DMS153 treated with DMSO at 0.1 percent for 48 hours (cell line): ENCODE measurements around the gene DNAJB14.
A peak's percentile ranks its signal among the peaks of the same experiment; 100 is the strongest.
"Not testable (repeated sequence)": the region's sequence is repeated elsewhere in the genome, so short reads cannot be mapped to it uniquely, and the experiment has no call there.

ENCODE experiments used
- DNase-seq: peaks from one replicate; lab custom pipeline; 2025; ENCODE audit not compliant: unreplicated experiment; lab: John Stamatoyannopoulos, UW

DNAJB14 gene

GRCh38 chr4:99946356-99947189 lies at the start of gene DNAJB14:
Gene DNAJB14, minus strand, starts transcription at chr4:99946618. Its CDS starts 47 bp downstream, at chr4:99946571.
- peak; percentile 25 for DNase-seq

- DNase-seq, result no peak
Measured at GRCh38 chr4:99991741-99992140, 45.3 kb upstream of the DNAJB14 start.

GRCh38 chr4:99987681-99988080 lies 41.3 kb upstream of the DNAJB14 start:
- no peak for DNase-seq

- DNase-seq, result no peak
Measured at GRCh38 chr4:99986792-99987191, 40.4 kb upstream of the DNAJB14 start.

- no peak for DNase-seq
Measured at GRCh38 chr4:99983289-99983943, 37.0 kb upstream of the DNAJB14 start.

GRCh38 chr4:99979872-99980271 lies 33.5 kb upstream of the DNAJB14 start:
- DNase-seq, result no peak

GRCh38 chr4:99971453-99972111 lies 25.2 kb upstream of the DNAJB14 start:
- DNase-seq, result no peak

- DNase-seq, result no peak
Measured at GRCh38 chr4:99968330-99968729, 21.9 kb upstream of the DNAJB14 start.

- no peak for DNase-seq
Measured at GRCh38 chr4:99966692-99967091, 20.3 kb upstream of the DNAJB14 start.

- no peak for DNase-seq
Measured at GRCh38 chr4:99965674-99966350, 19.4 kb upstream of the DNAJB14 start.

- no peak for DNase-seq
Measured at GRCh38 chr4:99965173-99965572, 18.8 kb upstream of the DNAJB14 start.

- DNase-seq, result no peak
Measured at GRCh38 chr4:99961711-99962110, 15.3 kb upstream of the DNAJB14 start.

- DNase-seq, result no peak
Measured at GRCh38 chr4:99960648-99961047, 14.2 kb upstream of the DNAJB14 start.

- not testable (repeated sequence) for DNase-seq
Measured at GRCh38 chr4:99958207-99958606, 11.8 kb upstream of the DNAJB14 start.

- no peak for DNase-seq
Measured at GRCh38 chr4:99950913-99951254, 4.5 kb upstream of the DNAJB14 start.

GRCh38 chr4:99949999-99950912 lies 3.8 kb upstream of the DNAJB14 start, which contains the start of gene H2AZ1:
Gene H2AZ1, minus strand, starts transcription at chr4:99950275. Its CDS starts 105 bp downstream, at chr4:99950170.
- DNase-seq, result peak; percentile 92

- DNase-seq, result peak; percentile 85
Measured at GRCh38 chr4:99949034-99949998, 2.9 kb upstream of the DNAJB14 start.

- DNase-seq, result no peak
Measured at GRCh38 chr4:99947608-99948007, 1.2 kb upstream of the DNAJB14 start.

GRCh38 chr4:99947190-99947578 lies 766 bp upstream of the DNAJB14 start:
- no peak for DNase-seq
